Activated CD8-positive, alpha-beta memory T cell treated with anti-CD3 and anti-CD28 coated beads, Interleukin-2, amount 10 ng/mL, durations not matched to agents 7 days and 5 days (primary cell): ENCODE results near the gene THAP7. TPM values are rescaled to one million over a fixed set of nuclear protein-coding genes. Genes with fewer than 3 reads are reported as not detected.

Experiments used
- ATAC-seq: fragments of 150-1000 bp; cut with Tn5 transposase; one replicate; pipeline ENCODE4 v1.10.0; 2021; ENCODE audit warnings: moderate library complexity
- CTCF ChIA-PET: fragments of 350-600 bp; sonication (Branson Sonifier 250); formaldehyde crosslinking; loops from one replicate; lab custom pipeline; 2021; ENCODE audit warnings: antibody characterized with exemption; lab: Charles Lee
- DNase-seq: peaks from one replicate; pipeline ENCODE4 v3.0.0-alpha.2; 2020
- H3K27ac Mint-ChIP-seq: one replicate; pipeline ENCODE4 v1.8.0; 2021; ENCODE audit warnings: mild to moderate bottlenecking, mixed read lengths
- H3K27me3 Mint-ChIP-seq: one replicate; pipeline ENCODE4 v1.8.0; 2021; ENCODE audit warnings: mixed read lengths
- H3K36me3 Mint-ChIP-seq: one replicate; pipeline ENCODE4 v1.8.0; 2021; ENCODE audit warnings: mild to moderate bottlenecking, mixed read lengths
- H3K4me1 Mint-ChIP-seq: one replicate; pipeline ENCODE4 v1.8.0; 2021; ENCODE audit warnings: mixed read lengths
- H3K4me3 Mint-ChIP-seq: one replicate; pipeline ENCODE4 v1.8.0; 2021; ENCODE audit warnings: mild to moderate bottlenecking, moderate library complexity, mixed read lengths
- H3K9me3 Mint-ChIP-seq: one replicate; pipeline ENCODE4 v1.8.0; 2022; ENCODE audit warnings: low read depth, mixed read lengths
- microRNA-seq: library from miRNA; unstranded; fragments of <30 nt; microRNA quantifications from one replicate; pipeline ENCODE4 v1.2.0, GENCODE V29; 2022
- total RNA-seq, 2 experiments: library from RNA; stranded (reverse); gene quantifications; one replicate each; pipeline ENCODE4 v1.2.3, GENCODE V29; 2021

Gene THAP7
- total RNA-seq, 2 experiments from 2014 or later, result 25.9 to 28.7 TPM

DNA sequence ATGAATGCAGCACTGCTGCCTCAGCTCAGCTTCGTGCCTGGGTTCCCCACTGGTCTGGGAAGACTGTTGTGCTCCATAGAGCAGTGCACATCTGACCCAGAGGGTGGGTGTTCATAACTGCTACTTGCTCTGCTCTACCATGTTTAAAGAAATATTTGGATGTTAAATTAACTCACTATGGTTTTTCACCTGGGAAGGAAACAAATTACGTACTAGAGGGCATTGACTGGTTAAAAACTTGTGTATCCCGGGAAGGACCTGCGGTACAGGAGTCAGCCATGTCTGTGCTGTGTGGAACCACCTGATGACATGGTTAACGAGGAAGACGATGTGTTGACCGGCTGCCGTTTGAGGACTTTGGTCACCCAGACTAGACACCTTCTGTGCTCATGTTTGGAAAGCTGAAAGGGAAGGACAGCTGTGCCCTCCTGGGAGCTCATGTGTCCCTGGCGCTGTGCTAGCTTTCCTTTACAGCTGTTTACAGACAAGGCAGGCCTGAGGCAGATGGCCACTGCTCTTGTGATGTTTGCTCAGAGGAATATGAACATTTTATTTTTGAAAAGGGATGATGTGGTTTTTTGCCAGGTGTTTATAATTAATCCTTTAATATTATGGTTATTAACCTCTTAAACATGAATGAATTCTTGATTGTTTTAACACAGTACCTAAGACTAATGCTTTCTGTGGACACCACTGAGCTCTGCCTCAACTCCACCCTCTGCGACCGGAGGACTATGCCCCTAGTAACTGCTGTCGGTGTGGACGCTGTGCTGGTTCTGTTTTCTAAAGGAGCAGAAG is 49.2 kb downstream of the THAP7 start:
- ATAC-seq (no peak), DNase-seq (no peak)
- H3K9me3 Mint-ChIP-seq, result no peaks in the 10 kb centered on the region
- H3K36me3 Mint-ChIP-seq, result peaks cover 31% of the 10 kb centered on the region
- peaks cover 11% of the 10 kb centered on the region for H3K27me3 Mint-ChIP-seq
- peaks cover 14% of the 10 kb centered on the region for H3K4me1 Mint-ChIP-seq
- no peak overlapping the region for H3K27ac Mint-ChIP-seq
- CTCF ChIA-PET, result interaction anchor here (1.6 kb wide), 2 partner anchors 10 to 29 kb away, joined by 3 to 5 read pairs; partner anchors contain the start of gene LZTR1
- no peak overlapping the region for H3K4me3 Mint-ChIP-seq

DNA sequence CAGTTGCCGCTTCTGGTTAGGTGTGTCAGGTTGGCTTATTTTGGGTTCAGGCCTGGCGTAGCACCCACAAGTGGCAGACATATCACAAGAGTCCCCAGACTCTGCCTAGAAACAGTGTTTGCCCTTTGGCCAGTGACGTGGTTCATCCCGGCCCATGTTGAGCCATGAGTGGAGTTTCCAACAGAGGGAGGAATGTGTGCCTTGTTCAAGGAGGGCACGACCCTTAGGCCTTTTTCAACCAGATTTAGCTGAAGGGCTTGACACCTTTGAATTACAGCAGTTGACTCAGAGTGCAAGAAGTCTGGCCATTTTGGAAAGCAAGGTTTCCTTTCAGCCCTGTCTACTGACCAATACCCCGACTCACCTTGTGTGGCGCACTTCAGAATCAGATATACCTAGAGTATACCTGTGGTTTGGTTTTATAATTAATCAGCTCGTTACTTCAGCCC is 50.0 kb downstream of the THAP7 start:
- Mint-ChIP-seq H3K9me3 (no peaks in the 10 kb centered on the region), H3K27me3 (peaks cover 7% of the 10 kb centered on the region), H3K27ac (no peak overlapping the region), H3K4me3 (no peak overlapping the region), H3K36me3 (peaks cover 31% of the 10 kb centered on the region), H3K4me1 (peaks cover 14% of the 10 kb centered on the region)
- CTCF ChIA-PET, result interaction anchor here (1.3 to 1.6 kb wide), 2 partner anchors 10 to 30 kb away, joined by 3 to 4 read pairs; partner anchors contain the start of gene LZTR1
- DNase-seq, result no peak
- ATAC-seq, result no peak

GRCh38 chr22:20951151-20951931 is 50.6 kb downstream of the THAP7 start:
- DNase-seq (no peak), ATAC-seq (no peak)
- peaks cover 31% of the 10 kb centered on the region for H3K36me3 Mint-ChIP-seq
- H3K27me3 Mint-ChIP-seq, result peaks cover 2% of the 10 kb centered on the region
- CTCF ChIA-PET, result interaction anchor here (1.1 to 1.3 kb wide), 2 partner anchors 11 to 29 kb away, joined by 3 to 4 read pairs; no protein-coding TSS in a partner anchor
- H3K4me3 Mint-ChIP-seq, result no peak overlapping the region
- no peak overlapping the region for H3K27ac Mint-ChIP-seq
- no peaks in the 10 kb centered on the region for H3K9me3 Mint-ChIP-seq
- H3K4me1 Mint-ChIP-seq, result peaks cover 16% of the 10 kb centered on the region

DNA sequence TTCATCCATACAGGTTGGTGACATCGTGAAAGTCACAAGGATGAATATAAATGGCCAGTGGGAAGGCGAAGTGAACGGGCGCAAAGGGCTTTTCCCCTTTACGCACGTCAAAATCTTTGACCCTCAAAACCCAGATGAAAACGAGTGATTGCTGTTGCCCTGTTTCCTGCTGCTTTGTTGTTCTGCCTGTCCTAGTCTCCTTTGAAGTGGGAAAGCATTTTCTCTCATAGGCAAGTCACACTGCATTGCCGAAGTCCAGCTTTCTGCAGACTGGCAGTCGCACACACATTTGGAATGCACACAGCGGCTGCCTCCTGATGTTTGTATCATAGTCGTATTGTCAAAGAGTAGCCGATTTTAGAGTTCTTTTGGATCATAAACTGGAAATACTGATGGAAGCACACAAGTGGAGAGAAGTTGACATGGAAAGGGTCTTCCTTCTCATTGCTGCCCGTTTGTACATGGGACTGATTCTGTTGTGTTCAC is 52.2 kb downstream of the THAP7 start:
- ATAC-seq (no peak), DNase-seq (no peak)
- CTCF ChIA-PET, result no interaction called here
- no peak overlapping the region for H3K4me3 Mint-ChIP-seq
- H3K27me3 Mint-ChIP-seq, result no peaks in the 10 kb centered on the region
- H3K27ac Mint-ChIP-seq, result no peak overlapping the region
- H3K36me3 Mint-ChIP-seq, result peaks cover 34% of the 10 kb centered on the region
- H3K4me1 Mint-ChIP-seq, result peaks cover 21% of the 10 kb centered on the region
- H3K9me3 Mint-ChIP-seq, result no peaks in the 10 kb centered on the region

Small RNAs within 50 kb of the gene (microRNA-seq; reads per million reads assigned to microRNA genes)
- gene MIR649, result not detected

Other genes starting within 250 kb of the THAP7 start
- not detected for gene SERPIND1, start 228.0 kb downstream of the THAP7 start, total RNA-seq
- 10 to 100 TPM; 84.5 to 99.6 TPM for gene PI4KA, start 143.3 kb downstream of the THAP7 start, total RNA-seq
- 10 to 100 TPM; 32.3 to 38.5 TPM for gene SNAP29, start 143.1 kb downstream of the THAP7 start, total RNA-seq
- gene CRKL, start 84.7 kb downstream of the THAP7 start, total RNA-seq, result 10 to 100 TPM; 89.5 to 90.8 TPM
- under 1 TPM; 0.66 to 0.67 TPM for gene AIFM3, start 34.9 kb downstream of the THAP7 start, total RNA-seq
- 10 to 100 TPM; 69.3 to 78.0 TPM for gene LZTR1, start 19.8 kb downstream of the THAP7 start, total RNA-seq
- under 1 TPM; 0.32 to 0.42 TPM for gene P2RX6, start 13.0 kb upstream of the THAP7 start, total RNA-seq
- under 1 TPM; 0.16 to 0.53 TPM for gene SLC7A4, start 30.4 kb upstream of the THAP7 start, total RNA-seq
- gene LRRC74B, start 43.8 kb upstream of the THAP7 start, total RNA-seq, result not detected